NCI-H2171 treated with DMSO at 0.1 percent for 48 hours (cell line): Measurements from ENCODE around the gene CACNG4.
A peak's percentile ranks its signal among the peaks of the same experiment; 100 is the strongest.

Source experiments
- DNase-seq: peaks from one replicate; lab custom pipeline; 2025; lab: John Stamatoyannopoulos, UW

Gene CACNG4

DNA sequence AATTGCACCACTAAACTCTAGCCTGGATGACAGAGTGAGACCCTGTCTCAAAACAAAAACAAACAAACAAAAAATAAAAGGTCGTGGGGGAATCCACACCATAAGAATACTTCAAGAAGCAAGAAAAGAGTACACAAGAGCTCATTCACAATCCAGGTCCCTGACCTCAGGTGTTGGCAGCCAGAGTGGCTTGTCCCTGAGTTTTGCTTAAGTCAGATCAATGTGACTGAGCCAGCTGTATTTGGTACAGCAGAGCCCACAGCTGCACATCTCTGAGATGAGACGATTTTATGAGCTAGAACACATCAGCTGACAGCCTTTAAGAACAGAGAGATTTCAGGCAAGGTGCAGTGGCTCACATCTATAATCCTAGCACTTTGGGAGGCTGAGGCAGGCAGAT lies 102.2 kb downstream of the CACNG4 start:
- DNase-seq: no peak

DNA sequence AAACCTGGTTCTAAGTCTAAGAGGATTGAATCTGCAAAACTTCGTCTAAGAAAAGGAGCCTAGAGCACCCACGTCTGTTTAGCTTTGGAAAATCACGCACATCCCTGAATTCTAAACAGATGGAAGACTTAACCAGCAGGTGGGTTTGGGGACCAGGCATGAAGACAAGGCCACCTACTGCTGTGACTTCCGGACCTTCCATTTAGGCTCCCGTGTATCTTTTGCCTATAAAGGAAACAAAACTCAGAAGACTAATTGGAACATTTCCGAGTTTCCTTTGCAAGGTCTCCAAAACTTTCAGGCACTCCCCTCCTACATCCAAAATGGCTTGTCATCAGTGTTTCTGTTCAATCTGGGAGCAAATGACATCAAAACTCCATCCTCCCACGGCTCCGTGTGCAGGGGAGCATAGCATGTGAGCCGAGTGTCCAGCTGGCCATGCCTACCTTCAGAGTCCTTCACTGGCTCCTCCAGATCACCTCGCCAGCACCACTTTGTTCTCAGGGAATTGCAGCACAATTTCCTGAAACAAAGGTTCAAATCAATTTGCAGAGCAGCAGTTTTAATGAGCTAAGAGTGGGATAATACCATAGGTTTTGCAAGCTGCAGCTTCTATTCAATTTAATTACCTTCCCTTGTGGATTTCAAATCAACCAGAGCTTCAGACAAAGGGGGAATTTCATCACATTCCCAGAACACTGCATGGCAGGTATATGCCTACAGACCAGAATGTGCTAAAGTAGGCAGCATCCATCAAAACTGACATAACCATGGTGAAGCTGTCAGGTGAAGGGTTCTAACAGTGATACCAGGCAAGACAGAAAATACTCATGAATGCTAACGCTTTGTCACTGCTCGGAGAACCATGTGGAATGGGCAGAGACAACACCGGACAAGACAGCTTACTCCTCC lies 103.3 kb downstream of the CACNG4 start:
- no peak for DNase-seq

DNA sequence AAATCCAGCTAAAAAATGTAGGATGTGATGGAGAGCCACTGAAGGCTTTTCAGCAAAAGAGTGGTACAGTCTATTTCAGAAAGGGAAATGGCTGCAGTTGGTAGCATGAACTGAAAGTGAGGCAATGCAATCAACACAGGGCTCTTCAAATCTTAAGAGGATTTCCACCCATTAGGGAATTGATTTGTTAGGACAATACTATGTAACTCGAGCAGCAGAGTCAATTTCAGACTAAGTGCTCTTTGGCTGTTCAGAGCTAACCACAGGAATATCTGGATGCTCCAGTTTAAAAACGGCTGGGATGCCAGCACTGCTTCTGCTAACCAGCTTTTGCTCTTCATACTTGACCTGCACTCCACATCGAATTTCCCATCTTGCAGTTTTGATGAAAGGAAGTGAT lies 104.5 kb downstream of the CACNG4 start:
- DNase-seq: peak; percentile 17

DNA sequence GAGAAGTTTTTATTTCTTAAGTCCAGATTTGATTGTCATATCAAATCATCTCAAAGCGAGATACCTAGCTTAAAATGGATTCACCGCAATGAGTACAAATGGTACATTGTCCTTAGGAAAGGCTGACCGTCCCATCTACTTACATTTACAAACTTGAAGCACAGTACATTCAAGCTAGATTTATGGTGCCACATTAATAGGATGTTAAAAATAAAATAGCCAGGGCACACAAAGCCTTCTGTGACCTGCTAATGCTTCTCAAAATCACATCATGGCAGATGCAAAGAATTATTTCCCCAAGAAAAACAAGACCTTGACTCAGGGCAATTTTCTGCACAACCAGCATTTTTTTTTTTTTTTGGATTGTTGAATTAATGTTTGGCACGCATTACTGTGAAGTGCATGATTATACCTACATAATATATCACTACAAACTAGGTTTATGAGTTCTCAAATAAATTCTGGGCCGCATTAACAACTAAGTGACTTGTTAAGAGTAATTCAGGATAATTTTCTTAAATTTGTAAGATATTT lies 105.2 kb downstream of the CACNG4 start:
- DNase-seq: no peak

DNA sequence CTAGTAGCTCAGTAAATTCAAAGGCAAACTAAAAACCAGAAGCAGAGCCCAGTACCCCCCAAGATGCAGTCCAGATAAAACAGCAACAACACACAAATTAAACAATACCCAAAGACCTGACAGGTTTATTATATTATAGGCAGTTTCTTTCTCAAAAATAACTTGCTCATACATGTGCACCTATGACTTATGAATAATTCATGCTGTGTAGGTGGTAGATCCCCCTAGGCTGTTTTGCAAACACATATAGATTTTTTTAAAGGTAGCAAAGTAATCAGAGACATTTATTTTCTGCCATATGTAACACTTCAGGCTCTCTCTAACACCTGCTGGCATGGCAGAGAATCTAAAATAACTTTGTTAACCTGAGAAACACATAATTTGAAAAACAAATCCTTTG lies 107.1 kb downstream of the CACNG4 start:
- no peak for DNase-seq

DNA sequence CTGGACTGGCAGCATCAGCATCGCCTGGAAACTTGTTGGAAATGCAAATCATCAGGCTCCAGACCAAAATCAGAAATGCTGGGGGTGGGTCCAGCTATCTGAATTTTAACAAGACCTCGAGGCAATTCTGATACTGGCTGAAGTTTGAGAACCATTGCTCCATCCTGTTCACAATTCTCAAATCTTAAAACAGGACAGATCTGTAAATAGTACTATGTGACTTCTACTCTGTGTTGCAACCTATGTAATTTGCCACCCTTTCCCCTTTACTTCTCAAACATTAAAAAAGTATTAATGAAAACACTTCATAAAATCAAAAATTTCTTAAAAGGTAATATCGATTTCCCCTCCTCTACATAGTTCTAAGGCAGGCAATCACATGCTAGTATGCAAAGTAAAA lies 108.4 kb downstream of the CACNG4 start:
- DNase-seq: no peak

DNA sequence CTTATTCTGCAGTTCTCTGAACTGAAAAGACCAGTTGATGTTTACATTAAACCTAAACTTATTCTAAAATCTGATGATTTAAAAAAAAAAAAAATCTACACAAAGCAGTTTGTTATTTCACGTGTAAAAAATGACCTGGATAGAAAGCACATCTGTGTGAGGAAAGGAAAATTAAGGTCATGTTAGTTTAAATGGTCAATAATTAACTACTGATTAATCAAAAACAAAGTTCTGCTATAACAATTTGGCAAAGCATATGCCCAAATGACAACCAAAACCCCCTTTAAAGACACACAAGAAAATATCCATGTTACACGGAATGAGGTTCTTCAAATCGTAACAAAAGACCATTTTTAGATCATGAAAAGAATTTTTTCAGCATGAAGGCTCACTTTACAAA lies 110.3 kb downstream of the CACNG4 start:
- no peak for DNase-seq

DNA sequence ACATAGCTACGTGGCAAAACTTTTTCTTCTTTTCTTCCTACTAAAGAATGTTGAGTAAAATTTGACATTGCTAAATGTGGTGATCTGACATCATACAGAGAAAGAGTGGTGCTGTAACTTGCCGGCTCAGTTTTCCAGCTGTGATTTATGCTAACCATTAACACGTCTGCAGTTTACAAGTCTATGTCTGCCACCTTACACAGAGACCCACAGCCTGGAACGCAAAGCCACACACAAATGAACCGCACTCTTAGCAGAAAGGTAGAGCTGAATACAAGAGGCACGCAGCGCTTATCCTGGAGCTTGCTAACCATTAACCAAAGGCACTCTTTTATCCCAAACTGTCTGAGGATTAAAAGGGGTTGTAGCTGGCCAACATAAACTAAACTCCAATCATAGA lies 111.8 kb downstream of the CACNG4 start:
- no peak for DNase-seq

DNA sequence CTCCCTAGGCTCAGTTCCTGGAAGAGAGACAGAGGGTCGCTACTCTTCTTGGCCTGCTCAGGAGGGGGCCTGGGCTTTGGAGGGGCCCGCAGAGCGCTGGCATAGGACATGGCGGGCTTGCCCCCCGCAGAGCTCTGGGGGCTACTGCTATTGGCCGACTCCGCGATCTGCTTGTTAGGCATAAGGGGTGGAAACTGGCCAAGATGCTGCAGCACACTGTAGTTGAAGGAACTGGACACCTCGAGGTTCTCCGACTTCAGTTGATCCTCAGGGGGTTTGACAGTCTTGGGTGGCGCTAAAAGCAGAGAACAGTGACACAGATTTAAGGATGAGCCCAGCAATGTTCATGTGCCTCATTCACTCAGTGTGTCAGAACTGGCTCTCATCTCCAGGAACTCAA lies 113.8 kb downstream of the CACNG4 start:
- DNase-seq: no peak

DNA sequence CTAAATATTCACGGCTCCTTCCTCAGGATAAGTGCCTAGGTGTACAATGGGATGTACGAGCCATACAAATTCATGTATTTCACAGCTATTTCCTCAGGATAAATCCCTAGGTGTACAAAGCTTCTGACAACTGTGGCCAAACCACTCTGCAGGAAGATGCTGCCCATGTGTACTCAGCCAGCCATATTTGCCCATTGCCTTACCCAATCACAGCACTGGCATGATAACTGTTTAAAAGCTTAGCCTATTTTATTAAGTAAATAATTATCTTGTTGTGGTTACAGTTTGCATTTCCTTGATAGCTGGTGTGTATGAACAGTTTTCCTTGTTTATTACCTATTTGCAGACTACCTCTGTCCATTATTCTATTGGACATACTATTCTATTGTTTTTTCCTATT lies 115.0 kb downstream of the CACNG4 start:
- DNase-seq: no peak

DNA sequence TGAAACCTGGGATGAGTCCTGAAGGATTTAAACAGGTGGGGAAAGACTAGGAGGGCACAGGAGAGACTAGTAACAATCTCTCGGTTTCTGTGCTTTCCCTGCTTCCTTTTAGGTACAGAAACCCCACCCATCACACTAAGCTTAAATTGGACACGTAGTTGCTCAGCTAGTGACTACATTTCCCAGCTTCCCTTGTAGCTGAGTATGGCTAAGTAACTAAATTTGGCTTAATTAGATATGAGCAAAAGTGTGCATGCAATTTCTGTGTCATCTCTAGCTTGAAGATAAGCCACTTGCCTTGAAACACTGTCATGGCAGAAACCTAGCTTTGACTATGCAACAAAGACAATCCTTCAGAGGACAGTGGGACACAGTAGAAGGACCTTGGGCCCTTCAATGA lies 116.3 kb downstream of the CACNG4 start:
- DNase-seq: no peak

DNA sequence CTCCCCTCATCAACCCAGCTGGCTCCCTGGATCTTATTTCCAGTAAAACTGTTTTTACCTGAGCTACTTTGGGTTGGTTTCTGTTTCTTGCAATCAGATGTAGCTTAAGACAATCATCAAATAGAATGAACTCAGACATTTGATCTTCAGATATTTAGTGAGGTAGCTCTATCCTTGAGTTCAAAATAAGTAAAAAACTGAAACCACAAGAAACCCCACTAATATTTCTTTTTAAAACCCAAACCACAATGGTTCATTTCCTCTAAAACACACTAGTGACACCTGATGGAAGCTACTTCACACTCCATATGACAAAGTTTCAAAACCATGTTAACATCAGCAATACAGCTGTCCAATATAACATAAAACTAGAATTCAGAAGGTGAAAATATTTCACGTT lies 117.6 kb downstream of the CACNG4 start:
- no peak for DNase-seq
